T-cell (primary cell): ENCODE results near the gene PCARE. TPM values are rescaled to one million over a fixed set of nuclear protein-coding genes. Genes with fewer than 3 reads are reported as not detected.

Experiments
- ATAC-seq, 4 experiments: fragments of 200-7000 bp in 3 of 4; fragments of 150-1000 bp in 1 of 4; cut with Tn5 transposase; replicated peaks in 1 of 4; 1 replicate in 3 of 4; 2 replicates in 1 of 4; pipeline ENCODE4 v1.10.0; 2021; ENCODE audit warnings: moderate library complexity in 3 of 4, mild to moderate bottlenecking in 2 of 4, moderate number of reproducible peaks in 1 of 4
- CTCF ChIA-PET, 2 donors: fragments of 300-600 bp; sonication (Branson Sonifier 250); formaldehyde crosslinking; loops; one replicate each; lab custom pipeline; 2022; ENCODE audit warnings: antibody characterized with exemption in 2 of 2; lab: Charles Lee
- POLR2A ChIA-PET, 2 donors: fragments of 300-600 bp; sonication (Branson Sonifier 250); formaldehyde crosslinking; loops; one replicate each; lab custom pipeline; 2022; ENCODE audit warnings: antibody characterized with exemption in 2 of 2; lab: Charles Lee
- DNase-seq, 35 experiments: peaks; one replicate each; pipeline versions ENCODE4 v3.0.0 to v3.0.0-alpha.2; 2013 to 2023
- H3K27ac ChIP-seq: one replicate; pipeline ENCODE4 v1.5.1; 2013; ENCODE audit warnings: low read length
- H3K27me3 ChIP-seq, 2 experiments: replicated peaks in 1 of 2; 1 replicate in 1 of 2; 2 replicates in 1 of 2; pipeline versions ENCODE4 v1.6.1 to v1.7.0; 2013; ENCODE audit warnings: low read length in 1 of 2, mixed read lengths in 1 of 2; ENCODE audit not compliant: control insufficient read depth in 2 of 2, insufficient read depth in 2 of 2; ENCODE audit errors: extremely low read depth in 1 of 2
- H3K36me3 ChIP-seq, 2 donors: 1 replicate in 1 of 2; 2 replicates in 1 of 2; pipeline versions ENCODE4 v1.6.1 to v1.7.0; 2013; ENCODE audit warnings: low read length in 1 of 2; ENCODE audit not compliant: control insufficient read depth in 2 of 2, insufficient read depth in 1 of 2; ENCODE audit errors: extremely low read depth in 1 of 2
- H3K4me1 ChIP-seq, 2 experiments: 1 replicate in 1 of 2; 2 replicates in 1 of 2; pipeline versions ENCODE4 v1.6.1 to v1.7.0; 2013; ENCODE audit warnings: low read length in 2 of 2, mixed read lengths in 1 of 2; ENCODE audit not compliant: insufficient read depth in 2 of 2, control insufficient read depth in 1 of 2; ENCODE audit errors: extremely low read depth in 1 of 2
- H3K4me3 ChIP-seq, 2 donors: 1 replicate in 1 of 2; 2 replicates in 1 of 2; pipeline versions ENCODE4 v1.5.1 to v1.7.0; 2013; ENCODE audit warnings: mild to moderate bottlenecking in 2 of 2, low read length in 1 of 2, moderate library complexity in 1 of 2; ENCODE audit not compliant: control insufficient read depth in 1 of 2; ENCODE audit errors: extremely low read depth in 1 of 2
- H3K9me3 ChIP-seq: 2 replicates; pipeline ENCODE4 v1.7.0; 2013
- H3K27ac Mint-ChIP-seq, 2 donors: one replicate each; pipeline ENCODE4 v1.8.0; 2020 to 2021; ENCODE audit warnings: mild to moderate bottlenecking in 2 of 2, mixed read lengths in 2 of 2
- H3K27me3 Mint-ChIP-seq, 2 donors: one replicate each; pipeline ENCODE4 v1.8.0; 2021 to 2022; ENCODE audit warnings: mixed read lengths in 2 of 2
- H3K36me3 Mint-ChIP-seq: one replicate; pipeline ENCODE4 v1.8.0; 2021; ENCODE audit warnings: mixed read lengths
- H3K4me1 Mint-ChIP-seq, 3 donors: one replicate each; pipeline ENCODE4 v1.8.0; 2020 to 2022; ENCODE audit warnings: mixed read lengths in 3 of 3, mild to moderate bottlenecking in 1 of 3
- H3K4me3 Mint-ChIP-seq, 3 donors: one replicate each; pipeline ENCODE4 v1.8.0; 2020 to 2022; ENCODE audit warnings: mild to moderate bottlenecking in 3 of 3, mixed read lengths in 3 of 3, moderate library complexity in 3 of 3
- H3K9me3 Mint-ChIP-seq, 3 donors: one replicate each; pipeline ENCODE4 v1.8.0; 2020 to 2022; ENCODE audit warnings: mixed read lengths in 3 of 3
- WGBS: methylation state at CpG from one replicate; pipeline ENCODE4 v1.1.5; 2013; ENCODE audit warnings: missing lambda C conversion rate; ENCODE audit not compliant: insufficient coverage; 5-methylcytosine and 5-hydroxymethylcytosine counted together
- total RNA-seq, 35 experiments: library from RNA in 6 of 35; stranded (reverse) in 6 of 35; fragments of 120-200 nt in 1 of 35; gene quantifications; one replicate each; pipeline versions ENCODE4 v1.2.1 to v1.2.4 and lab custom pipeline; 2013 to 2026

The PCARE gene
- total RNA-seq, 5 donors from 2014 or later (not counting 1 experiment from before 2014, with no cell fraction given), result not detected

- WGBS, result 85% methylated on average over 9 of the region's 11 CpGs
- ChIA-PET CTCF (interaction anchor here in 1 of 2 donors (1.7 to 2.4 kb wide), 2 partner anchors 12 to 54 kb away, joined by 6 to 14 read pairs; no protein-coding TSS in a partner anchor), POLR2A (interaction anchor here in 1 of 2 donors (2.2 kb wide), 1 partner anchor 104 kb away, joined by 10 read pairs; no protein-coding TSS in a partner anchor)
- H3K9me3 ChIP-seq, result no peaks in the 10 kb centered on the region
- peaks cover 75 to 100% of the 10 kb centered on the region in 2 experiments for H3K4me1 ChIP-seq
- H3K4me3 ChIP-seq, result no peak overlapping the region
- DNase-seq (peak in 1 of 35 experiments; percentile 32), ATAC-seq (no peak)
- Mint-ChIP-seq H3K27me3 (no peaks in the 10 kb centered on the region), H3K4me3 (peak overlapping the region in 2 of 3 donors; percentile 72 to 80), H3K9me3 (no peaks in the 10 kb centered on the region), H3K27ac (peak overlapping the region; percentile 98 to 100), H3K36me3 (no peaks in the 10 kb centered on the region), H3K4me1 (peaks cover 83 to 88% (median 85%) of the 10 kb centered on the region in 3 donors)
- H3K27ac ChIP-seq, result peak overlapping the region; percentile 96
- no peaks in the 10 kb centered on the region for H3K27me3 ChIP-seq
- no peaks in the 10 kb centered on the region for H3K36me3 ChIP-seq
Observed at GRCh38 chr2:29013057-29013780, 61.1 kb downstream of the PCARE start.

- Histone ChIP-seq H3K27ac (peak overlapping the region; percentile 96), H3K4me1 (peaks cover 75 to 95% of the 10 kb centered on the region in 2 experiments), H3K27me3 (no peaks in the 10 kb centered on the region), H3K4me3 (no peak overlapping the region), H3K9me3 (no peaks in the 10 kb centered on the region), H3K36me3 (no peaks in the 10 kb centered on the region)
- Mint-ChIP-seq H3K4me1 (peaks cover 83 to 86% (median 85%) of the 10 kb centered on the region in 3 donors), H3K27ac (peak overlapping the region; percentile 98 to 100), H3K4me3 (peak overlapping the region in 1 of 3 donors; percentile 72), H3K27me3 (no peaks in the 10 kb centered on the region), H3K36me3 (no peaks in the 10 kb centered on the region), H3K9me3 (no peaks in the 10 kb centered on the region)
- ChIA-PET POLR2A (interaction anchor here (1.0 to 2.2 kb wide), 4 partner anchors 11 to 105 kb away, joined by 3 to 14 read pairs (median 8); no protein-coding TSS in a partner anchor), CTCF (interaction anchor here (1.1 to 1.9 kb wide), 6 partner anchors 11 to 105 kb away, joined by 3 to 28 read pairs (median 6); no protein-coding TSS in a partner anchor)
- ATAC-seq (no peak), DNase-seq (peak in 30 of 35 experiments; percentile 18 to 64 (median 42))
- WGBS, result 52% methylated on average over 7 of the region's 9 CpGs
Observed at GRCh38 chr2:29012211-29012681, 62.1 kb downstream of the PCARE start.

Other genes with a start within 250 kb of the PCARE start
- 10 to 100 TPM; 14.8 to 20.4 (median 17.0) TPM for gene TRMT61B, start 204.2 kb downstream of the PCARE start, total RNA-seq
- 10 to 100 TPM; 58.0 to 68.4 (median 62.9) TPM for gene WDR43, start 179.9 kb downstream of the PCARE start, total RNA-seq
- gene TOGARAM2, start 93.2 kb downstream of the PCARE start, total RNA-seq, result 1 to 10 TPM; 1.7 to 5.2 (median 2.7) TPM
- 10 to 100 TPM; 38.4 to 54.2 (median 47.7) TPM for gene CLIP4, start 40.9 kb upstream of the PCARE start, total RNA-seq